Thyroid gland (tissue), 4 donors: Measurements from ENCODE around the gene TANC1.

ENCODE experiments used
- CTCF ChIP-seq, 6 experiments: fragments of 200-600 bp in 3 of 6; fragments of 450-650 bp in 3 of 6; sonication (generic) in 3 of 6; IDR thresholded peaks; one replicate each; pipeline ENCODE4 v1.5.1; 2016 to 2019; ENCODE audit warnings: antibody characterized with exemption in 6 of 6, mild to moderate bottlenecking in 2 of 6, inconsistent platforms in 1 of 6, moderate library complexity in 1 of 6
- POLR2A ChIP-seq, 2 donors: fragments of 450-650 bp; IDR thresholded peaks; one replicate each; pipeline ENCODE4 v1.6.1; 2017; ENCODE audit warnings: antibody characterized with exemption in 2 of 2, mild to moderate bottlenecking in 2 of 2, moderate library complexity in 1 of 2

- TF ChIP-seq CTCF (IDR thresholded peaks at IDR 0.05) (no peak), POLR2A (IDR thresholded peaks at IDR 0.05) (no peak)
These were observed 82.7 kb downstream of the TANC1 start for GRCh38 chr2:159051133-159051532.
